ENCODE measurements around the gene VASN. TPM values are rescaled to one million over a fixed set of nuclear protein-coding genes. Genes with fewer than 3 reads are reported as not detected.

The VASN gene
- total and polyA plus RNA-seq, 8 donors: 11.3 to 28.3 (median 16.7) TPM

GRCh38 chr16:4345836-4346781 is 25.5 kb upstream of the VASN start:
- Histone ChIP-seq H3K27me3 (no peaks in the 10 kb centered on the region), H3K36me3 (peaks cover 0 to 6% of the 10 kb centered on the region in 2 donors), H3K4me1 (peaks cover 21 to 78% of the 10 kb centered on the region in 2 donors), H3K4me3 (no peak overlapping the region), H3K27ac (peak overlapping the region; percentile 7 to 76), H3K9me3 (no peaks in the 10 kb centered on the region)
- peak; percentile 49 for ATAC-seq
- intact Hi-C loops (cut with DNase I): no loop called here
- TF ChIP-seq CTCF (IDR thresholded peaks at IDR 0.05): no peak
- DNase-seq: no peak

- intact Hi-C loops (cut with DNase I): no loop called here
- Histone ChIP-seq H3K36me3 (no peaks in the 10 kb centered on the region), H3K27me3 (no peaks in the 10 kb centered on the region), H3K4me3 (no peak overlapping the region), H3K4me1 (peaks cover 21 to 83% of the 10 kb centered on the region in 2 donors), H3K27ac (peak overlapping the region; percentile 26 to 76), H3K9me3 (no peaks in the 10 kb centered on the region)
- no peak for DNase-seq
- ATAC-seq: peak; percentile 18
- no peak for TF ChIP-seq CTCF (IDR thresholded peaks at IDR 0.05)
These were observed 24.6 kb upstream of the VASN start for GRCh38 chr16:4347010-4347409.

- Histone ChIP-seq H3K27me3 (no peaks in the 10 kb centered on the region), H3K4me3 (no peak overlapping the region), H3K9me3 (no peaks in the 10 kb centered on the region), H3K27ac (peak overlapping the region; percentile 26 to 76), H3K36me3 (no peaks in the 10 kb centered on the region), H3K4me1 (peaks cover 19 to 78% of the 10 kb centered on the region in 2 donors)
- DNase-seq (peak in 1 of 4 donors; percentile 71), ATAC-seq (peak; percentile 53)
- no peak for TF ChIP-seq CTCF (IDR thresholded peaks at IDR 0.05)
- intact Hi-C loops (cut with DNase I): no loop called here
These were observed 23.7 kb upstream of the VASN start for GRCh38 chr16:4347765-4348509.

- H3K9me3 ChIP-seq: no peaks in the 10 kb centered on the region
- peaks cover 0 to 6% of the 10 kb centered on the region in 2 donors for H3K36me3 ChIP-seq
- H3K27me3 ChIP-seq: no peaks in the 10 kb centered on the region
- DNase-seq: no peak
- H3K4me1 ChIP-seq: peaks cover 16 to 68% of the 10 kb centered on the region in 2 donors
- H3K27ac ChIP-seq: no peak overlapping the region
- ATAC-seq: no peak
- TF ChIP-seq CTCF (IDR thresholded peaks at IDR 0.05): no peak
- intact Hi-C loops (cut with DNase I): no loop called here
- H3K4me3 ChIP-seq: no peak overlapping the region
These were observed 22.3 kb upstream of the VASN start for GRCh38 chr16:4349332-4349731.

- intact Hi-C loops (cut with DNase I): no loop called here
- H3K27me3 ChIP-seq: no peaks in the 10 kb centered on the region
- H3K27ac ChIP-seq: peak overlapping the region; percentile 74 to 82
- no peak for TF ChIP-seq CTCF (IDR thresholded peaks at IDR 0.05)
- DNase-seq (no peak), ATAC-seq (no peak)
- H3K9me3 ChIP-seq: no peaks in the 10 kb centered on the region
- peaks cover 0 to 17% of the 10 kb centered on the region in 2 donors for H3K36me3 ChIP-seq
- H3K4me1 ChIP-seq: peaks cover 16 to 63% of the 10 kb centered on the region in 2 donors
- H3K4me3 ChIP-seq: peak overlapping the region; percentile 87 to 89
These were observed 21.3 kb upstream of the VASN start for GRCh38 chr16:4350365-4350786.

Data from left lung (tissue), 10 donors.